Right renal cortex interstitium (tissue), 3 donors: ENCODE results near the gene PATE3. TPM values are rescaled to one million over a fixed set of nuclear protein-coding genes. Genes with fewer than 3 reads are reported as not detected.

Experiments
- DNase-seq, 3 donors: peaks; one replicate each; pipeline ENCODE4 v3.0.0-alpha.2; 2013; ENCODE audit warnings: low read depth in 3 of 3, low spot score in 2 of 3
- polyA plus RNA-seq, 3 donors: library from polyadenylated mRNA; unstranded; fragments of 120-200 nt; gene quantifications; one replicate each; pipeline ENCODE4 v1.2.1, GENCODE V29; 2013; ENCODE audit not compliant: insufficient read length in 3 of 3

Gene PATE3
- polyA plus RNA-seq, 3 donors: not detected

DNA sequence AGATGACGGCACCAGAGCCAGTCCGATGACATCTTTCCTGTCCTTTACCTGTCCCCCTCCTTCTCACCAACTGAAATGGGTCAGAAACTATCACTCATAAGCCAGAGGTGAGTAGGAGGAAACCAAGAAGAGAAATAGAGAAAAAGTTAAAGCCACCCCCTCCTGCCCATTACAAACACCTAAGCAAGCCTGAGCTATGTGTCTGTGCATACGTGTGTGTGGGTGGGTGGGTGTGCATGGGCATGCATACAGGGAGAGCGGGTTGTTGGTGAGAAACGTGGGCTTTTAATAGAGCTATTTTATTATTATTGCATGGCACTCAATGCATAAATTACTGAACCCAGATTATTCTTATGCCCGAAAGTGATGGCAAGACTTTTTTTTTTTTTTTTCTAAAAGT, 47.8 kb downstream of the PATE3 start:
- DNase-seq: no peak

Other genes starting within 250 kb of the PATE3 start
- 100 to 1,000 TPM; 124 to 136 (median 133) TPM for gene EI24, start 218.7 kb upstream of the PATE3 start, polyA plus RNA-seq
- gene STT3A, start 195.3 kb upstream of the PATE3 start, polyA plus RNA-seq: 100 to 1,000 TPM; 203 to 233 (median 218) TPM
- gene CHEK1, start 163.0 kb upstream of the PATE3 start, polyA plus RNA-seq: 10 to 100 TPM; 30.1 to 36.2 (median 31.8) TPM
- 1 to 10 TPM in 1 of 3 donors, under 1 TPM in 2; 0.58 to 1.4 (median 0.62) TPM for gene ACRV1, start 107.3 kb upstream of the PATE3 start, polyA plus RNA-seq
- not detected for gene PATE1, start 41.8 kb upstream of the PATE3 start, polyA plus RNA-seq
- gene PATE2, start 9.3 kb upstream of the PATE3 start, polyA plus RNA-seq: under 1 TPM in 1 of 3 donors, not detected in 2; 0.07 TPM
- under 1 TPM in 2 of 3 donors, not detected in 1; 0.06 to 0.08 TPM for gene PATE4, start 45.2 kb downstream of the PATE3 start, polyA plus RNA-seq
- gene HYLS1, start 99.5 kb downstream of the PATE3 start, polyA plus RNA-seq: 10 to 100 TPM; 13.4 to 13.8 (median 13.6) TPM
- gene PUS3, start 115.1 kb downstream of the PATE3 start, polyA plus RNA-seq: 10 to 100 TPM; 18.5 to 21.8 (median 19.7) TPM
- 1 to 10 TPM; 3.9 to 4.8 (median 4.5) TPM for gene DDX25, start 116.4 kb downstream of the PATE3 start, polyA plus RNA-seq
- not detected for gene VSIG10L2, start 157.9 kb downstream of the PATE3 start, polyA plus RNA-seq